Adipocyte (in vitro differentiated cells): ENCODE data around the gene NKX1-1.
"Not testable (repeated sequence)": the region's sequence is repeated elsewhere in the genome, so short reads cannot be mapped to it uniquely, and the experiment has no call there.

Experiments used
- DNase-seq: peaks from one replicate; pipeline ENCODE4 v3.0.0-alpha.2; 2015; ENCODE audit warnings: low read depth
- H3K27me3 ChIP-seq: replicated peaks from 2 replicates; pipeline ENCODE4 v1.7.0; 2013; ENCODE audit warnings: mild to moderate bottlenecking, low read length, moderate library complexity; ENCODE audit not compliant: control insufficient read depth, insufficient read depth
- H3K36me3 ChIP-seq: 2 replicates; pipeline ENCODE4 v1.7.0; 2013; ENCODE audit warnings: low read length, mild to moderate bottlenecking, moderate library complexity; ENCODE audit not compliant: control insufficient read depth, insufficient read depth, severe bottlenecking
- H3K4me1 ChIP-seq: 2 replicates; pipeline ENCODE4 v1.7.0; 2013; ENCODE audit warnings: mild to moderate bottlenecking, low read length, moderate library complexity; ENCODE audit not compliant: control insufficient read depth, insufficient read depth
- H3K4me3 ChIP-seq: 2 replicates; pipeline ENCODE4 v1.7.0; 2013; ENCODE audit warnings: mild to moderate bottlenecking, low read length, moderate library complexity
- H3K9ac ChIP-seq: 2 replicates; pipeline ENCODE4 v1.7.0; 2013; ENCODE audit warnings: mild to moderate bottlenecking, low read length, moderate library complexity
- H3K9me3 ChIP-seq: 2 replicates; pipeline ENCODE4 v1.7.0; 2013; ENCODE audit warnings: mild to moderate bottlenecking, low read length, moderate library complexity; ENCODE audit not compliant: control insufficient read depth

NKX1-1 gene

DNA sequence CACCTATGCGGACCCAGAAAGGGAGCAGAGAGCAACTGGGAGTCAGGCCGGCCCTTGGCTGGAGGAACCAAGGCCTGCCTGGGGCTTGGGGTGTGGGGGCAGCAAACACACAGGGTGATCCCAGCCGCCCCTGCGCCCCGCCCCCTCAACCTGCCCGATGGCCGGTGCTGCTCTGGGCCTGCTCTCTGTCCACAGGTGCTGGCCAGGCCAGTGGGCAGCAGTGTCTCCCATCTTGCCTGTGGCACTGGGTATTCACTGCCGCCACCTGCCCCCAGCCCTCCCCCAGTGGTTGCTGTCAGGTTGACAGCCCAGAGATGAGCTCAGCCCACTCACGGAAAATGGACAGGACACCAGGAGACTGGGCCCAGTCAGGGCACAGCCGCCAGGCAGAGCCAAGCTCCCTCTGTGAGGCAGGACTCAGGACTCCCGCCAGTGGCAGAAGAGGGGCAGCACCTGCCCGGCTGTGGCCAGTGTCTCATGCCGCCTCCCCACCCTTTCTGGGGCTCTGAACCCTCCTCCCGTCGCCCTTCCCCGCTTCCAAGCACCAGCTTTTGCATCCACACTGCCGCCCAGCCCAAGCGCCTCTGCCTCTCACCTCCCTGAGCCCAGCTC is 4.7 kb downstream of the NKX1-1 start:
- Histone ChIP-seq H3K4me1 (no peaks in the 10 kb centered on the region), H3K4me3 (no peak overlapping the region), H3K9me3 (no peaks in the 10 kb centered on the region), H3K36me3 (no peaks in the 10 kb centered on the region), H3K9ac (no peak overlapping the region), H3K27me3 (peaks cover 35% of the 10 kb centered on the region)
- DNase-seq, result no peak

DNA sequence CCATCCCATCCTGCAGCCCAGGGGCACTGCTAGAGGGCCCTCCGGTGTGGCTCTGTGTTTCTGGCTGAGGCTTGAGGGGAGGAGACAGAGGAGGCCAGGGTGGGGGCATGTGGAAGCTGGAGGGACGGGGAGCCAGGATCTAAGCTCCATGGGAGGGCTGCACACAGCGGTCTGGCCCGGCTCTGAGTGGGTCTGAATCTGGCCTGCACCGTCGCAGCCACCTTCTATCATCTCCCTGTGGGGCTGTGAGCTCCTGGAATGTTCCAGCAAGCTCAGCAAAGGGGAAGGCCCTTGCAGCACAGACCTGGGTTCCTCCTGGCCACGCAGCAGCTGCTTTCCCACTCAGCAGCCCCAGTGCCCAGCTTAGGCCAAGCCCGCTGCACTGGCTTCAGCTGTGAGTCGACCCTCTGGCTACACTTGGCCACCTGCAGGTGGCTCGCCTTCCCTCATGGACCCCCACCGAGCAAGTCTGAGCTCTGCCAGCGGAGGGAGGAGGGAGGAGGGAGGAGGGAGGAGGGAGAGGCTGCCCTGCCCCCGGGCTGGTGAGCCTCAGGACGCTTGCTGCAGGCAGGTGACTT is 5.3 kb downstream of the NKX1-1 start:
- Histone ChIP-seq H3K27me3 (peaks cover 35% of the 10 kb centered on the region), H3K4me3 (no peak overlapping the region), H3K36me3 (no peaks in the 10 kb centered on the region), H3K9ac (no peak overlapping the region), H3K4me1 (no peaks in the 10 kb centered on the region), H3K9me3 (no peaks in the 10 kb centered on the region)
- no peak for DNase-seq

GRCh38 chr4:1400191-1400805 is 5.9 kb downstream of the NKX1-1 start:
- DNase-seq, result no peak
- Histone ChIP-seq H3K9ac (no peak overlapping the region), H3K9me3 (no peaks in the 10 kb centered on the region), H3K4me3 (no peak overlapping the region), H3K36me3 (peaks cover 5% of the 10 kb centered on the region), H3K4me1 (no peaks in the 10 kb centered on the region), H3K27me3 (peaks cover 34% of the 10 kb centered on the region)

DNA sequence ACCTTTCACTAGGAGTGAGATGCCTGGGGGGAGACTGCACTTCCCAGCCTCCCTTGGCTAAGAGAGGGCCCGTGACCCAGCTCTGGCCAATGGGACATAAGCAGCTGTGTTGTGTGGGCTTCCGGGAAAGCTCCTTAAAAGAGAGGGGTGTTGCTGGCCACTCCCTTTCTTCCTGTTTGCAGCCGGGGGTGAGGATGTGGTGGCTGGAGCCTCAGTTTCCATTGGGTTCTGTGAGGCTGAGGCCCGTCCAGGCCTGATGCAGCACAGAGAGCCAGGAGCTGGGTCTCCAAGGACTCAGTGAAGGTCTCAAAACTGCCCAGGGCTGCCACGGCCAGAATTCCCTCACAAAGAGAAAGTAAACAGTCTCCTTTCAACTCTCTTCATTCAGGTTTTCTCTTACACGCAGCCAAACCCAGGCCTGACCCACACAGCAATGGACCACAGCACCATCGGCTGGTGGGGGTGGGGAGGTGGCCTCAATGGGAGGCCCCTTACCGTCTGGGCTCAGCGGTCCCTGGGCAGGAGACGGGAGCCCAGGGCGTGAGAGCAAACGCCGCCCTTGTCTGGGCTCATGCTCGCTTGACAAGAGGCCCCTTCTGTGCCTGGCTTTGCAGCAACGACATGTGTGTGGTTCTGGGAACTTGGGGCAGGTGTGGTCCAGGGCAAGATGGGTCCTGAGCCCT is 6.6 kb downstream of the NKX1-1 start:
- Histone ChIP-seq H3K9me3 (no peaks in the 10 kb centered on the region), H3K4me1 (no peaks in the 10 kb centered on the region), H3K9ac (no peak overlapping the region), H3K4me3 (no peak overlapping the region), H3K27me3 (peaks cover 29% of the 10 kb centered on the region), H3K36me3 (peaks cover 5% of the 10 kb centered on the region)
- no peak for DNase-seq

DNA sequence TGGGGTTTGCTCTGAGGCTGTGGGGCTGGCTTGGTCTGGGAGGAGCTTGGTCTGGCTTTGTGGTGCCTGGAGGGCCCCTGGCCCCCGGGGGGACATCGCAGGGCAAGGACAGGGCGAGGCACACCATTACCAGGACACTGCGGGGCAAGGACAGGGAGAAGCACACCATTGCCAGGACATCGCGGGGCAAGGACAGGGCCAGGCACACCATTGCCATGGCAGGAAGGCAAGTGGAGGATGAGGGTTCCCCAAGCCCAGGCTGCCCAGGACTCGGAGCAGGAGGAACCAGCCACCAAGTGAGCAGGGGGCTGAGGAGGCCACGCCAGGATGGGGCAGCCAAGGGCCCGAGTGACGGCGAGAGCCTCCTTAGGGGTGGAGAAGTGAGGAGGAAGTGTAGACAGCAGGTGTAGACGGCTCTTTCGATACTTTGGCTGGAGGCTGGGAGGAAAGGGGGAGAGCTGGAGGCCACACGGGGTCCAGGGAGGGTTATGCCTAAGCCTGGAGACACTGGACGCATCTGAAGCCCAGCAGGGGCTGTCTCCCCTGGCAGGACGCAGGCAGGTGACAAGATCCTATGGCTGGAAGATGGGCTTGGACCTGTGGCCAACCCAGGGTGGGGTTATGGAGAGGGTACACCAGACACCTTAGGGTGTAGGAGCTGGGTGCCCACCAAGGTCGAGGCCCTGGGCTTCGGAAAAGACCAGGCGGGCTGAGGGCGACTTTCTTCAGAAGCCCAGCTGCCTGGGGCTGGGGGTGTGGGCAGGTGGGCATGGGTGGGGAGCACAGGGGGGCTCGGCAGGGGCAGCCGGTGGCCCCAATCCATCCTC is 7.3 kb downstream of the NKX1-1 start:
- Histone ChIP-seq H3K36me3 (peaks cover 8% of the 10 kb centered on the region), H3K27me3 (peaks cover 29% of the 10 kb centered on the region), H3K9ac (no peak overlapping the region), H3K4me1 (no peaks in the 10 kb centered on the region), H3K4me3 (no peak overlapping the region), H3K9me3 (no peaks in the 10 kb centered on the region)
- no peak for DNase-seq

- no peak for DNase-seq
- Histone ChIP-seq H3K4me1 (no peaks in the 10 kb centered on the region), H3K27me3 (peaks cover 21% of the 10 kb centered on the region), H3K9ac (no peak overlapping the region), H3K9me3 (peaks cover 8% of the 10 kb centered on the region), H3K36me3 (peaks cover 28% of the 10 kb centered on the region), H3K4me3 (no peak overlapping the region)
Observed at GRCh38 chr4:1396806-1397455, 9.3 kb downstream of the NKX1-1 start.

- peaks cover 35% of the 10 kb centered on the region for H3K36me3 ChIP-seq
- no peak for DNase-seq
- no peak overlapping the region for H3K9ac ChIP-seq
- H3K4me1 ChIP-seq, result no peaks in the 10 kb centered on the region
- peaks cover 16% of the 10 kb centered on the region for H3K9me3 ChIP-seq
- no peak overlapping the region for H3K4me3 ChIP-seq
- H3K27me3 ChIP-seq, result peaks cover 14% of the 10 kb centered on the region
Observed at GRCh38 chr4:1395941-1396805, 10.1 kb downstream of the NKX1-1 start.

DNA sequence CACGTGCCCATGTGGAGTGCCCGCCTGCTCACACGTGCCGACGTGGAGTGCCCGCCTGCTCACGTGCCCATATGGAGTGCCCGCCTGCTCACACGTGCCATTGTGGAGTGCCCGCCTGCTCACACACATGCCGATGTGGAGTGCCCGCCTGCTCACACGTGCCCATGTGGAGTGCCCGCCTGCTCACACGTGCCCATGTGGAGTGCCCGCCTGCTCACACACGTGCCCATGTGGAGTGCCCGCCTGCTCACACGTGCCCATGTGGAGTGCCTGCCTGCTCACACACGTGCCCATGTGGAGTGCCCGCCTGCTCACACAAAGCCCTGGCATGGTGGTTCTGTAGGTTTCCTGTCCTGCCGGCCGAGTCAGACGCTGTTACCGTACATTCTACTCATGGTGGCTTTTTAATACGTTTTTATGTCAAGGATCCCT is 10.8 kb downstream of the NKX1-1 start:
- peaks cover 40% of the 10 kb centered on the region for H3K36me3 ChIP-seq
- not testable (repeated sequence) for H3K27me3 ChIP-seq, H3K4me3 ChIP-seq, H3K9ac ChIP-seq, H3K4me1 ChIP-seq, DNase-seq
- peaks cover 16% of the 10 kb centered on the region for H3K9me3 ChIP-seq

DNA sequence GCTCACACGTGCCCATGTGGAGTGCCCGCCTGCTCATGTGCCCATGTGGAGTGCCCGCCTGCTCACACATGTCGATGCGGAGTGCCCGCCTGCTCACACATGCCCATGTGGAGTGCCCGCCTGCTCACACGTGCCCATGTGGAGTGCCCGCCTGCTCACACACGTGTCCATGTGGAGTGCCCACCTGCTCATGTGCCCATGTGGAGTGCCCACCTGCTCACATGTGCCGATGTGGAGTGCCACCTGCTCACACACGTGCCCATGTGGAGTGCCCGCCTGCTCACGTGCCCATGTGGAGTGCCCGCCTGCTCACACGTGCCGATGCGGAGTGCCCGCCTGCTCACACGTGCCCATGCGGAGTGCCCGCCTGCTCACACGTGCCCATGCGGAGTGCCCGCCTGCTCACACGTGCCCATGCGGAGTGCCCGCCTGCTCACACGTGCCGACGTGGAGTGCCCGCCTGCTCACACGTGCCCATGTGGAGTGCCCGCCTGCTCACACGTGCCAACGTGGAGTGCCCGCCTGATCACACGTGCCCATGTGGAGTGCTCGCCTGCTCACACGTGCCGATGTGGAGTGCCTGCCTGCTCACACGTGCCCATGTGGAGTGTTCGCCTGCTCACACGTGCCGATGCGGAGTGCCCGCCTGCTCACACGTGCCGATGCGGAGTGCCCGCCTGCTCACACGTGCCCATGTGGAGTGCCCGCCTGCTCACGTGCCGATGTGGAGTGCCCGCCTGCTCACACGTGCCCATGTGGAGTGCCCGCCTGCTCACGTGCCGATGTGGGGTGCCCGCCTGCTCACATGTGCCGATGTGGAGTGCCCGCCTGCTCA is 11.5 kb downstream of the NKX1-1 start:
- not testable (repeated sequence) for DNase-seq, H3K4me3 ChIP-seq, H3K27me3 ChIP-seq, H3K9ac ChIP-seq, H3K4me1 ChIP-seq
- H3K9me3 ChIP-seq, result peaks cover 16% of the 10 kb centered on the region
- peaks cover 40% of the 10 kb centered on the region for H3K36me3 ChIP-seq
